Lower leg skin (tissue), 3 donors: ENCODE measurements around the gene ARHGAP12.

ENCODE experiments used
- POLR2A ChIP-seq, 2 donors: fragments of 450-650 bp; IDR thresholded peaks; one replicate each; pipeline ENCODE4 v1.6.1; 2016 to 2017; ENCODE audit warnings: antibody characterized with exemption in 2 of 2, mild to moderate bottlenecking in 1 of 2, moderate library complexity in 1 of 2
- TF ChIP-seq, protein P1 (sequence below), 3 donors: fragments of 450-650 bp; IDR thresholded peaks; one replicate each; pipeline ENCODE4 v1.5.1; 2016; ENCODE audit warnings: antibody characterized with exemption in 3 of 3, mild to moderate bottlenecking in 3 of 3, moderate library complexity in 2 of 3

DNA sequence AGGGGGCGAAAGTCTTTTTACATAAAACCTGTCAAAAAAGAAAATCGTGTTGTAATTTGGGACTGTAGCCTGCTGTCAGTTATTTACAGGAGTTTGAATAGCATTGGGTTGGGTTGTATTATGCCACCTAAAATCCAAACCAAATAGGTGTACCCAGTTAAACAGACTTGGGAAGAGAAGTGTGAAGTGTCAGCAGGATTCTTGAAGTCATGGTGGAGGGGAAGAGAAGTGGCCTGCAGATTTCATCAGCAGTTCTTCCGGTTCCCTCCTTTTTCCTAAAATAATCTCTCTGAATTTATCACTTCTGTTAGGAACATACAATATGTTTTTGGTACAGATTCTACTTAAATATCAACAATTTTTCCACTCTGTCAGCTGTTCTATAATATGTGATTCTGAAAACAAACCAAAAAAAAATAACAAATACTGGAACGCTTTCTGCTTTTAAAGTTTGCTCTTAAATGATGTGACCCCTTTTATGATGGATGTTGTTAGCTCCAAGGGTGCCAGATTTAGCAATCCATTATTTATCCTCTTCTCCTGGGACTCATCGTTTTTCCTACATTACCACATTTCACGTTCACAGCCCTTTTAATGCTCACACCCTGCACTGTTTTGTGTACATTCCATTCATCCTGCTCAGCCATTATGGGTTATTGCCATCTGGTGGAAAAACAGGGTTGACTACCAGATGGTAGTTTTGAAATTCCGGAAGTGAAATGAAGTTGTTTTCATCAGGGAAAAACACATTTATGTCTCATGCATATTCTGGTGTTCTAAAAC lies 18.7 kb upstream of the ARHGAP12 start:
- TF ChIP-seq, protein P1, sequence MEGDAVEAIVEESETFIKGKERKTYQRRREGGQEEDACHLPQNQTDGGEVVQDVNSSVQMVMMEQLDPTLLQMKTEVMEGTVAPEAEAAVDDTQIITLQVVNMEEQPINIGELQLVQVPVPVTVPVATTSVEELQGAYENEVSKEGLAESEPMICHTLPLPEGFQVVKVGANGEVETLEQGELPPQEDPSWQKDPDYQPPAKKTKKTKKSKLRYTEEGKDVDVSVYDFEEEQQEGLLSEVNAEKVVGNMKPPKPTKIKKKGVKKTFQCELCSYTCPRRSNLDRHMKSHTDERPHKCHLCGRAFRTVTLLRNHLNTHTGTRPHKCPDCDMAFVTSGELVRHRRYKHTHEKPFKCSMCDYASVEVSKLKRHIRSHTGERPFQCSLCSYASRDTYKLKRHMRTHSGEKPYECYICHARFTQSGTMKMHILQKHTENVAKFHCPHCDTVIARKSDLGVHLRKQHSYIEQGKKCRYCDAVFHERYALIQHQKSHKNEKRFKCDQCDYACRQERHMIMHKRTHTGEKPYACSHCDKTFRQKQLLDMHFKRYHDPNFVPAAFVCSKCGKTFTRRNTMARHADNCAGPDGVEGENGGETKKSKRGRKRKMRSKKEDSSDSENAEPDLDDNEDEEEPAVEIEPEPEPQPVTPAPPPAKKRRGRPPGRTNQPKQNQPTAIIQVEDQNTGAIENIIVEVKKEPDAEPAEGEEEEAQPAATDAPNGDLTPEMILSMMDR (IDR thresholded peaks at IDR 0.05): no peak
- TF ChIP-seq POLR2A (IDR thresholded peaks at IDR 0.05): no peak
